ENCODE measurements around the gene GLI2. TPM values are rescaled to one million over a fixed set of nuclear protein-coding genes. Genes with fewer than 3 reads are reported as not detected.

Gene GLI2
- total RNA-seq, 2 donors from 2014 or later, result not detected

DNA sequence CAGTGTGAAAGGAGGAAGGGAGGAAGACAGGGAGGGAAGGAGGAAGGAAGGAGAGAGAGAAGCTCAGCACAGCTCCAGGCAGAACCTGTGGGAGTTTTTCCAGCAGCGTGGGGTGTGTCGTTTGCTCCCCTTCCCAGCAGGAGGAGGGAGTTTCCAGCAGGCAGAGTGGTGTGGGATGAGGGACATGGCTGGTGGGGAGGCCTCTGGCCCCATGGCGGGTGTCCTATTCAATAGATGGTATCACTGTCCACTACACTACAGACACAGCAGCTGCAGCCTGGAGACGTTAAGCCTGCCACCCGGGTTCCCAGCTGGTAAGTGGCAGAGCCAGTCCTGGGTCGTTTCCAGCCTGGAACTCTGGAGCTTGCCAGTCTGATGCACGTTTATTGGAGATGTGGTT is 44.7 kb downstream of the GLI2 start:
- Mint-ChIP-seq H3K9me3 (no peaks in the 10 kb centered on the region), H3K36me3 (no peaks in the 10 kb centered on the region), H3K27ac (no peak overlapping the region)
- DNase-seq (ENCODE audit: low spot score in 2 of 2) (no peak), ATAC-seq (no peak)

- Mint-ChIP-seq H3K9me3 (no peaks in the 10 kb centered on the region), H3K36me3 (no peaks in the 10 kb centered on the region), H3K27ac (no peak overlapping the region)
- ATAC-seq (peak; percentile 26 to 52), DNase-seq (ENCODE audit: low spot score in 2 of 2) (no peak)
Observed at GRCh38 chr2:120783371-120783791, 47.7 kb downstream of the GLI2 start.

GRCh38 chr2:120783969-120784372 is 48.3 kb downstream of the GLI2 start:
- ATAC-seq (no peak), DNase-seq (ENCODE audit: low spot score in 2 of 2) (no peak)
- Mint-ChIP-seq H3K36me3 (no peaks in the 10 kb centered on the region), H3K27ac (no peak overlapping the region), H3K9me3 (no peaks in the 10 kb centered on the region)

Data from activated naive CD4-positive, alpha-beta T cell treated with anti-CD3 and anti-CD28 coated beads, Interleukin-2, amount 50 U/mL, for 72 hours (primary cell).